Ascending aorta (tissue), 2 donors: ENCODE measurements around the gene CCSAP. TPM values are rescaled to one million over a fixed set of nuclear protein-coding genes. Genes with fewer than 3 reads are reported as not detected.
"Not testable (repeated sequence)": the region's sequence is repeated elsewhere in the genome, so short reads cannot be mapped to it uniquely, and the experiment has no call there.

Experiments used
- DNase-seq, 2 donors: peaks; one replicate each; pipeline ENCODE4 v3.0.0-alpha.2; 2019; ENCODE audit warnings: low spot score in 2 of 2
- H3K27ac ChIP-seq, 2 donors: fragments of 200-600 bp; sonication (generic); one replicate each; pipeline ENCODE4 v1.5.1; 2016 to 2017; ENCODE audit warnings: mild to moderate bottlenecking in 1 of 2
- H3K27me3 ChIP-seq: fragments of 200-600 bp; sonication (generic); one replicate; pipeline ENCODE4 v1.5.1; 2017
- H3K36me3 ChIP-seq, 2 donors: fragments of 200-600 bp; sonication (generic); one replicate each; pipeline ENCODE4 v1.5.1; 2016
- H3K4me1 ChIP-seq, 2 donors: fragments of 200-600 bp; sonication (generic); one replicate each; pipeline ENCODE4 v1.5.1; 2016 to 2017; ENCODE audit warnings: mild to moderate bottlenecking in 1 of 2
- H3K4me3 ChIP-seq, 2 donors: fragments of 200-600 bp; sonication (generic); one replicate each; pipeline ENCODE4 v1.5.1; 2016 to 2017; ENCODE audit warnings: mild to moderate bottlenecking in 1 of 2
- H3K9me3 ChIP-seq, 2 donors: fragments of 200-600 bp; sonication (generic); one replicate each; pipeline ENCODE4 v1.5.1; 2016
- CTCF ChIP-seq, 3 experiments: fragments of 200-600 bp in 2 of 3; fragments of 450-650 bp in 1 of 3; sonication (generic) in 2 of 3; IDR thresholded peaks; one replicate each; pipeline ENCODE4 v1.5.1; 2016 to 2019; ENCODE audit warnings: antibody characterized with exemption in 3 of 3, mild to moderate bottlenecking in 1 of 3, moderate library complexity in 1 of 3
- intact Hi-C: fragments of 100-400 bp; cut with DNase I; formaldehyde crosslinking; loops from one replicate; pipeline ENCODE4 v1.15.1; 2023
- total RNA-seq: library from RNA; depleted of rRNA; stranded (reverse); fragments of >200 nt; gene quantifications from one replicate; pipeline ENCODE4 v1.1.0, GENCODE V29; 2016

CCSAP gene
- total RNA-seq, 1 donor from 2014 or later = 2.9 TPM

- H3K4me3 ChIP-seq = no peak overlapping the region
Measured at GRCh38 chr1:229334716-229335115, 8.1 kb downstream of the CCSAP start.

GRCh38 chr1:229334269-229334668 is 8.6 kb downstream of the CCSAP start:
- Histone ChIP-seq H3K36me3 (peaks cover 0 to 2% of the 10 kb centered on the region in 2 donors), H3K4me3 (no peak overlapping the region), H3K27ac (no peak overlapping the region), H3K27me3 (no peaks in the 10 kb centered on the region), H3K9me3 (peaks cover 0 to 4% of the 10 kb centered on the region in 2 donors), H3K4me1 (no peaks in the 10 kb centered on the region)
- DNase-seq = no peak
- TF ChIP-seq CTCF (IDR thresholded peaks at IDR 0.05) = no peak
- intact Hi-C loops = no loop called here

More at GRCh38 chr1:229334716-229335115, 8.1 kb downstream of the CCSAP start:
- no peaks in the 10 kb centered on the region for H3K4me1 ChIP-seq
- intact Hi-C loops = no loop called here
- no peaks in the 10 kb centered on the region for H3K27me3 ChIP-seq
- H3K27ac ChIP-seq = no peak overlapping the region
- H3K36me3 ChIP-seq = peaks cover 0 to 2% of the 10 kb centered on the region in 2 donors
- peaks cover 0 to 4% of the 10 kb centered on the region in 2 donors for H3K9me3 ChIP-seq
- no peak for TF ChIP-seq CTCF (IDR thresholded peaks at IDR 0.05)
- DNase-seq = no peak

- no peak for TF ChIP-seq CTCF (IDR thresholded peaks at IDR 0.05)
- Histone ChIP-seq H3K4me1 (no peaks in the 10 kb centered on the region), H3K27ac (no peak overlapping the region), H3K27me3 (no peaks in the 10 kb centered on the region), H3K36me3 (peaks cover 2 to 11% of the 10 kb centered on the region in 2 donors), H3K4me3 (no peak overlapping the region), H3K9me3 (no peaks in the 10 kb centered on the region)
- DNase-seq = no peak
- intact Hi-C loops = no loop called here
Measured at GRCh38 chr1:229328598-229329362, 14.1 kb downstream of the CCSAP start.

- DNase-seq, H3K27me3 ChIP-seq, H3K9me3 ChIP-seq, H3K4me1 ChIP-seq, H3K4me3 ChIP-seq, intact Hi-C loops, H3K27ac ChIP-seq: not testable (repeated sequence)
- H3K36me3 ChIP-seq = peaks cover 2 to 13% of the 10 kb centered on the region in 2 donors
Measured at GRCh38 chr1:229327765-229328164, 15.1 kb downstream of the CCSAP start.

- Histone ChIP-seq H3K4me1 (no peaks in the 10 kb centered on the region), H3K27me3 (no peaks in the 10 kb centered on the region), H3K4me3 (no peak overlapping the region), H3K36me3 (peaks cover 5 to 17% of the 10 kb centered on the region in 2 donors), H3K27ac (no peak overlapping the region), H3K9me3 (no peaks in the 10 kb centered on the region)
- TF ChIP-seq CTCF (IDR thresholded peaks at IDR 0.05) = no peak
- intact Hi-C loops = no loop called here
- no peak for DNase-seq
Measured at GRCh38 chr1:229326601-229327000, 16.2 kb downstream of the CCSAP start.

GRCh38 chr1:229325853-229326487 is 16.9 kb downstream of the CCSAP start:
- Histone ChIP-seq H3K27ac (no peak overlapping the region), H3K27me3 (no peaks in the 10 kb centered on the region), H3K9me3 (no peaks in the 10 kb centered on the region), H3K4me1 (no peaks in the 10 kb centered on the region), H3K36me3 (peaks cover 5 to 18% of the 10 kb centered on the region in 2 donors), H3K4me3 (no peak overlapping the region)
- no peak for DNase-seq
- intact Hi-C loops = no loop called here
- no peak for TF ChIP-seq CTCF (IDR thresholded peaks at IDR 0.05)
